PC-3 (cell line): ENCODE data around the gene RASL10B. TPM values are rescaled to one million over a fixed set of nuclear protein-coding genes. Genes with fewer than 3 reads are reported as not detected.

Experiments
- ATAC-seq: fragments of 200-7000 bp; cut with Tn5 transposase; 2 replicates; pipeline ENCODE4 v1.9.1; 2020; ENCODE audit warnings: mild to moderate bottlenecking, moderate library complexity
- BruUV-seq: library from RNA; stranded (reverse); fragments of 400-500 nt; replicated peaks from 2 replicates; lab custom pipeline; 2021; lab: Mats Ljungman, UMichigan
- CTCF ChIA-PET: fragments of 300-600 bp; sonication (Branson Sonifier 250); formaldehyde crosslinking; loops from one replicate; lab custom pipeline; 2022; ENCODE audit warnings: antibody characterized with exemption; lab: Charles Lee
- POLR2A ChIA-PET: fragments of 300-600 bp; sonication (Branson Sonifier 250); formaldehyde crosslinking; loops from one replicate; lab custom pipeline; 2022; ENCODE audit warnings: antibody characterized with exemption; ENCODE audit not compliant: unreplicated experiment; lab: Charles Lee
- DNase-seq: peaks from one replicate; pipeline ENCODE4 v3.0.0-alpha.2; 2015
- H2AFZ ChIP-seq: fragments of 300-600 bp; sonication (generic); 2 replicates; pipeline ENCODE4 v1.6.0; 2016; ENCODE audit warnings: antibody characterized with exemption, low read length
- H3F3A ChIP-seq: fragments of 300-600 bp; sonication (generic); one replicate; pipeline ENCODE4 v1.6.0; 2017; ENCODE audit warnings: antibody characterized with exemption, low read length, control low read depth, mild to moderate bottlenecking; ENCODE audit not compliant: unreplicated experiment
- H3K27ac ChIP-seq: fragments of 300-600 bp; sonication (generic); 2 replicates; pipeline ENCODE4 v1.5.1; 2016; ENCODE audit warnings: mild to moderate bottlenecking, low read length
- H3K27me3 ChIP-seq: fragments of 300-600 bp; sonication (generic); 2 replicates; pipeline ENCODE4 v1.6.1; 2016; ENCODE audit warnings: low read length, mixed read lengths
- H3K36me3 ChIP-seq: fragments of 300-600 bp; sonication (generic); 2 replicates; pipeline ENCODE4 v1.6.1; 2016; ENCODE audit warnings: low read depth, mixed run types, low read length, mixed read lengths
- H3K4me1 ChIP-seq: fragments of 300-600 bp; sonication (generic); 2 replicates; pipeline ENCODE4 v1.5.1; 2016; ENCODE audit warnings: low read length; ENCODE audit not compliant: insufficient read depth
- H3K4me2 ChIP-seq: fragments of 300-600 bp; sonication (generic); 2 replicates; pipeline ENCODE4 v1.6.0; 2016; ENCODE audit warnings: low read length
- H3K4me3 ChIP-seq: fragments of 300-600 bp; sonication (generic); 2 replicates; pipeline ENCODE4 v1.5.1; 2016; ENCODE audit warnings: mild to moderate bottlenecking, low read length, mixed read lengths
- H3K79me2 ChIP-seq: fragments of 300-600 bp; sonication (generic); 2 replicates; pipeline ENCODE4 v1.6.1; 2017; ENCODE audit warnings: low read length, mixed read lengths
- H3K9ac ChIP-seq: fragments of 300-600 bp; sonication (generic); 2 replicates; pipeline ENCODE4 v1.6.0; 2016; ENCODE audit warnings: mild to moderate bottlenecking, low read length
- H3K9me2 ChIP-seq: fragments of 300-600 bp; sonication (generic); replicated peaks from 2 replicates; pipeline ENCODE4 v1.6.1; 2016; ENCODE audit warnings: mixed run types, low read length, mixed read lengths
- H3K9me3 ChIP-seq: fragments of 300-600 bp; sonication (generic); 2 replicates; pipeline ENCODE4 v1.6.1; 2016; ENCODE audit warnings: low read length, mixed read lengths
- H4K20me1 ChIP-seq: fragments of 300-600 bp; sonication (generic); 2 replicates; pipeline ENCODE4 v1.6.1; 2016; ENCODE audit warnings: low read length, mixed read lengths
- EZH2 ChIP-seq: fragments of 300-600 bp; sonication (generic); IDR thresholded peaks from one replicate; pipeline ENCODE4 v1.6.1; 2017; ENCODE audit warnings: antibody characterized with exemption, mild to moderate bottlenecking, low read length; ENCODE audit not compliant: unreplicated experiment
- EZH2phosphoT487 ChIP-seq: fragments of 300-600 bp; sonication (generic); IDR thresholded peaks from 2 replicates; pipeline ENCODE4 v1.6.1; 2018; ENCODE audit warnings: mild to moderate bottlenecking, antibody characterized with exemption, low read length, borderline replicate concordance
- intact Hi-C: fragments of 100-400 bp; cut with micrococcal nuclease; formaldehyde crosslinking; loops from 2 replicates; pipeline ENCODE4 v1.9.0; 2023
- total RNA-seq: library from RNA; depleted of rRNA; stranded (reverse); fragments of >200 nt; gene quantifications from 2 replicates; pipeline ENCODE4 v1.2.3, GENCODE V29; 2014
- TF ChIP-seq, protein P1 (sequence below): fragments of 300-600 bp; sonication (generic); conservative IDR thresholded peaks from 2 replicates; pipeline ENCODE4 v1.5.1; 2017; ENCODE audit warnings: antibody characterized with exemption, low read depth, mild to moderate bottlenecking, low read length

Gene RASL10B
- total RNA-seq, 1 experiment from 2014 or later: 0.77 TPM

GRCh38 chr17:35744830-35745229 lies 13.4 kb downstream of the RASL10B start:
- POLR2A ChIA-PET: no interaction called here
- H3K27me3 ChIP-seq: no peaks in the 10 kb centered on the region

DNA sequence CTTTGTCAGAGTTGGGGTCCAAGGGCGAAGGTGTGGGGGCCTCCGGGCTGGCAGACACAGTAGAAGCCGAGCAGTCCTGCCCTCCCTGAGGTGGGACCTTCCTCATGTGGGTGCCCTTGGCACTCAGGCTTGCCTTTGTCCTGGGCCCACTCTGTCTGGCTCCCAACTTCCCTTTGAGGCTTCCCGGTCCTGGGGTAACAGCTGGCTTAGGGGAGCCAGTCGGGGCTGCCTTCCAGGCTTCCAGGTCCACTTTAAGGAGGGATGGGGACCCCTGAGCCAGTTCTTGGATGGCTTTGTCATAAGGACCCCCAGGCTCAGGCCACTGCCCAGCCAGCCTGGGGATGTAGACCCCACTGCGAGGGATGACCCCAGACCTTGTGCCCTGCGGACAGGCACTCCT lies 13.8 kb downstream of the RASL10B start:
- BruUV-seq: no TSS peak
- Histone ChIP-seq H3K4me1 (no peaks in the 10 kb centered on the region), H3K4me3 (no peak overlapping the region), H3K9ac (no peak overlapping the region), H3K9me3 (no peaks in the 10 kb centered on the region), H3K4me2 (no peak overlapping the region), H4K20me1 (no peaks in the 10 kb centered on the region), H3K27me3 (no peaks in the 10 kb centered on the region), H3K36me3 (no peaks in the 10 kb centered on the region), H3K9me2 (no peaks in the 10 kb centered on the region), H3K27ac (no peak overlapping the region), H3K79me2 (no peaks in the 10 kb centered on the region), H3F3A (no peaks in the 10 kb centered on the region), H2AFZ (no peak overlapping the region)
- DNase-seq: no peak
- no peak for TF ChIP-seq EZH2phosphoT487
- TF ChIP-seq EZH2: no peak
- TF ChIP-seq, protein P1, sequence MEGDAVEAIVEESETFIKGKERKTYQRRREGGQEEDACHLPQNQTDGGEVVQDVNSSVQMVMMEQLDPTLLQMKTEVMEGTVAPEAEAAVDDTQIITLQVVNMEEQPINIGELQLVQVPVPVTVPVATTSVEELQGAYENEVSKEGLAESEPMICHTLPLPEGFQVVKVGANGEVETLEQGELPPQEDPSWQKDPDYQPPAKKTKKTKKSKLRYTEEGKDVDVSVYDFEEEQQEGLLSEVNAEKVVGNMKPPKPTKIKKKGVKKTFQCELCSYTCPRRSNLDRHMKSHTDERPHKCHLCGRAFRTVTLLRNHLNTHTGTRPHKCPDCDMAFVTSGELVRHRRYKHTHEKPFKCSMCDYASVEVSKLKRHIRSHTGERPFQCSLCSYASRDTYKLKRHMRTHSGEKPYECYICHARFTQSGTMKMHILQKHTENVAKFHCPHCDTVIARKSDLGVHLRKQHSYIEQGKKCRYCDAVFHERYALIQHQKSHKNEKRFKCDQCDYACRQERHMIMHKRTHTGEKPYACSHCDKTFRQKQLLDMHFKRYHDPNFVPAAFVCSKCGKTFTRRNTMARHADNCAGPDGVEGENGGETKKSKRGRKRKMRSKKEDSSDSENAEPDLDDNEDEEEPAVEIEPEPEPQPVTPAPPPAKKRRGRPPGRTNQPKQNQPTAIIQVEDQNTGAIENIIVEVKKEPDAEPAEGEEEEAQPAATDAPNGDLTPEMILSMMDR: no peak
- no peak for ATAC-seq
- ChIA-PET CTCF (no interaction called here), POLR2A (no interaction called here)
- intact Hi-C loops: no loop called here

More at GRCh38 chr17:35744830-35745229, 13.4 kb downstream of the RASL10B start:
- TF ChIP-seq EZH2 (no peak), EZH2phosphoT487 (no peak)
- TF ChIP-seq, protein P1: no peak
- Histone ChIP-seq H3K4me3 (no peak overlapping the region), H3K4me2 (no peak overlapping the region), H3K4me1 (no peaks in the 10 kb centered on the region), H3K27ac (no peak overlapping the region), H2AFZ (no peak overlapping the region), H3K36me3 (no peaks in the 10 kb centered on the region), H4K20me1 (no peaks in the 10 kb centered on the region), H3K9me3 (no peaks in the 10 kb centered on the region), H3K9me2 (no peaks in the 10 kb centered on the region), H3F3A (no peaks in the 10 kb centered on the region), H3K79me2 (no peaks in the 10 kb centered on the region), H3K9ac (no peak overlapping the region)
- CTCF ChIA-PET: no interaction called here
- intact Hi-C loops: no loop called here
- DNase-seq: no peak
- BruUV-seq: no TSS peak
- ATAC-seq: no peak

DNA sequence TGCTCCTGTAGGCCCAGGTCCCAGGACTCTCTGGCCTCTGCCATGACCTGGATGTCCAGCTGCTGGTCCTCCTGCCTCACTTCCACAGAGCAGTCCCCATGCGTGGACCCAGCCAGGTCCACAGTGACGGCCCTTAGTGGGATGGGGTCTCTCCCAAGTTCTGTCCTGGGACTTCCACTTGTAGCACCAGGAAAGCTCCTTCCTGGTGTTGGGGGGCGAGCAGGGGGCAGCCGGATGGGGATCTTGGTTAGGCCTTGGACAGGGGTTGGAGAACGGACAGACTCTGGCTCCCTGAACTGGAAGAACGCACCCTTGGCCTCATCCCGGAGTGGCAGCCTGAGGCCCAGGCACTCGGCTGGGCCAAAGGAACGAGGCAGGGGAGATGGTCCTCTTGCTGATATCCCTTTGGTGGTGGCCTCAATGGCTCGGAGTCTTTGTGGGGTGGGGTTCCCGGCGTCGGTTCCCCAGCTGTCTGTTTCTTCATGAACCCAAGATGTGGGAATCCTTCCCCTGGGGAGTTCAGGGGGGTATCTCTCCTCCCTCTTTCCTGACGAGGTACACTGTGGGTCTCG lies 14.4 kb downstream of the RASL10B start:
- H3K27me3 ChIP-seq: no peaks in the 10 kb centered on the region
- no peak for ATAC-seq

More for the DNA sequence above, 14.4 kb downstream of the RASL10B start:
- no TSS peak for BruUV-seq
- Histone ChIP-seq H3K9ac (no peak overlapping the region), H3K4me1 (no peaks in the 10 kb centered on the region), H3K79me2 (no peaks in the 10 kb centered on the region), H3K9me2 (no peaks in the 10 kb centered on the region), H3K9me3 (no peaks in the 10 kb centered on the region), H3K27ac (no peak overlapping the region), H3K4me3 (no peak overlapping the region), H3K36me3 (no peaks in the 10 kb centered on the region), H4K20me1 (no peaks in the 10 kb centered on the region), H3F3A (no peaks in the 10 kb centered on the region), H3K4me2 (no peak overlapping the region), H2AFZ (no peak overlapping the region)
- no peak for DNase-seq
- ChIA-PET POLR2A (no interaction called here), CTCF (no interaction called here)
- TF ChIP-seq, protein P1: no peak
- TF ChIP-seq EZH2 (no peak), EZH2phosphoT487 (no peak)
- intact Hi-C loops: no loop called here
